Stimulated activated CD8-positive, alpha-beta memory T cell treated with anti-CD3 and anti-CD28 coated beads, Interleukin-4, amount 100 ng/mL, for 4 hours (primary cell): Measurements from ENCODE around the gene SMOC1.
"Not testable (repeated sequence)": the region's sequence is repeated elsewhere in the genome, so short reads cannot be mapped to it uniquely, and the experiment has no call there.

Experiments
- DNase-seq, 2 donors: peaks; one replicate each; pipeline ENCODE4 v3.0.0-alpha.2; 2020; ENCODE audit warnings: low read depth in 2 of 2, low spot score in 1 of 2

SMOC1 gene

DNA sequence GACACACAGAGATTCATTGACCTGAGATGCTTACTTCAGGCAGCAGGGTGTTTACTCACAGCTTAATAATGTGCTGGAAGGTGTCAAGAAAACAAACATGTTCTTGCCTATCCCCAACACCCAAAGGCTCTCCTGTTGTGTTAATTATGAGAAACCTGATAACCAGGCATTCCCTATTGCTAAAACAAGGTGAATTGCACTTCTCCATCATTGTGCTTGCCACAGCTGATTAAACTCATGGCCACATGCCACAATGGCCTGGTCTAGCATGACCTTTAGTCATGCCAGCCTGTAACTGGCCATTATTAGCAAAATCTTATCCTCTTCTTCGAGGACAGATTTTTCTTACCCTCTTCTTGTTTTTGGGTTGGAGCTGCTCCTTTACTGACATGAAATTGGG lies 21.4 kb downstream of the SMOC1 start:
- DNase-seq: no peak

- no peak for DNase-seq
Observed at GRCh38 chr14:69901113-69901951, 22.1 kb downstream of the SMOC1 start.

DNA sequence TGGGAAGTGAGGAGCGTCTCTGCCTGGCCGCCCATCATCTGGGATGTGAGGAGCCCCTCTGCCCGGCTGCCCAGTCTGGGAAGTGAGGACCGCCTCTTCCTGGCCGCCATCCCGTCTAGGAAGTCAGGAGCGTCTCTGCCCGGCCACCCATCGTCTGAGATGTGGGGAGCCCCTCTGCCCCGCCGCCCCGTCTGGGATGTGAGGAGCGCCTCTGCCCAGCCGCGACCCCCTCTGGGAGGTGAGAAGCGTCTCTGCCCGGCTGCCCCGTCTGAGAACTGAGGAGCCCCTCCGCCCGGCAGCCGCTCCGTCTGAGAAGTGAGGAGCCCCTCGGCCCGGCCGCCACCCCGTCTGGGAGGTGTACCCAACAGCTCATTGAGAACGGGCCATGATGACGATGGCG lies 23.8 kb downstream of the SMOC1 start:
- not testable (repeated sequence) for DNase-seq

- DNase-seq: no peak
Observed at GRCh38 chr14:69904246-69904645, 25.0 kb downstream of the SMOC1 start.

GRCh38 chr14:69906201-69906600 lies 27.0 kb downstream of the SMOC1 start:
- no peak for DNase-seq

DNA sequence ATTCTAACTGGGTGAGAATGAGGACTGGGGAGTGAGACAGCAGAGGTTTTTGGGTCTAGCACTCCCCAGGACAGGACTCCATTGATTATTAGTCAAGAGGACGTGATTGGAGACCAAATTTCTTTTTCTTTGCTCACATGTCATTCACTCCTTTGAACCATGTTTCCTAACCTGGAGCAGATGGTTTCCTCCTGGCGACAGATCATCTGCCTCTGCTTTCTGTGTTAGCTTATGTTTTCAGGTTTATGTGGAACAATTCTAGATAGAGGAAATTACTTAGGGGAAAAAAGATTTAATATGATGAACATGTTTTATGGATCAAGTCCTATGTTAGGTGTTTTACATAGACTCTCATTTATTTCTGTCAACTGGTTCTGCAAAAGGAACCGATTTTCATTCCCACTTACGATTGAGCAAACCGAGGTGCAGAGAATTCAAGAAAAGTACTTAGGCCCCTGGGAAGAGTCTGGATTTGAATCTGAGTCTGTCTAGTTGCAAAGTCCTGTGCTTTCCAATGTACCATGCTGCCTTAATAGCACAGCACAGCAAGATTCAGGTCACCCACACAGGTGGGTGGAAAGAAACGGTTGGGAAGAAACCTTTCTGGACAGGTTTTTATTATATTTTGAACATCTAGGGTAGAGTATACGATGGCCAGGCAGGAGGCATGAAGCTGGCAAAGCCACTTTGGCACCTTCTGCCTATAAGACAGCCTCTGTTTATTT lies 30.8 kb downstream of the SMOC1 start:
- DNase-seq: no peak

GRCh38 chr14:69910871-69911270 lies 31.7 kb downstream of the SMOC1 start:
- no peak for DNase-seq

DNA sequence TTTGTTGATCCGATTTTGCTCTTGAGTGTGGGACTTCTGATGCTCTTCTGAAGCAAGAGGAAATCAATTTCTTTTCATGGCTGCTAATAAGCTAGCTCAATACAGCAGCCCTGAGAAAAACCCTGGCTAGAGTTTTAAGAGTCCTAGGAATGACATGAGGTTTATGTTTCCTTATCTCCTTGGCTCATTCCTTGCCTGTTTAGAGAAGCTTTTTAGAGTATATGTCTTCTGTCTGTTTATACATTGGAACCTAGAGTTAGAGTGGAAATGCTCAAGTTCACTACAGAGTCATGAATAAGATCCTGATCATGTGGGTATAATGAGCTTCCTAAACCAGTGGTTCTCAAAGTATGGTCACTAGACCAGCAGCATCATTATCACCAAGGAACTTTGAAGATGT lies 34.5 kb downstream of the SMOC1 start:
- no peak for DNase-seq

GRCh38 chr14:69916396-69916795 lies 37.2 kb downstream of the SMOC1 start:
- DNase-seq: no peak

- DNase-seq: no peak
Observed at GRCh38 chr14:69917287-69917686, 38.1 kb downstream of the SMOC1 start.

- DNase-seq: no peak
Observed at GRCh38 chr14:69919815-69920214, 40.6 kb downstream of the SMOC1 start.

DNA sequence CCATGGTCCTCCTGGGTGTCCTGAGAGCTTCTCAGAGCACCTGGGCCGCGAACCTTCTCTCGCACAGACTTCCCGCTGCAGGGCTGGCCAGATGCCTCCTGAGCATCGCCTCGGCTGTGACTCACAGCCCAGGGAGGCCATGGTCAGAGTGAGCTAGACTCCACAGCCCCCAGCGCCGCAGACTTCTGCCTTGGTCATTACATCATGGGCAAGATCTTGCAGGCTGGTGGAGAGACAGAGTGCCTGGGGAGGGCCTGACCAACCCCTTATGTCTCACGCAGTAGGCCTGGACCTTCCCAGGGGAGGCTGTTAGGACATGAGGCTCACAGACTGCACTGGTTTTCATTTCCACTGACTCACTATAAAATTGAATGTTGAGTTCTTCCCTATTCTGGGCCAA lies 41.8 kb downstream of the SMOC1 start:
- DNase-seq: no peak

- DNase-seq: no peak
Observed at GRCh38 chr14:69922198-69922597, 43.0 kb downstream of the SMOC1 start.

DNA sequence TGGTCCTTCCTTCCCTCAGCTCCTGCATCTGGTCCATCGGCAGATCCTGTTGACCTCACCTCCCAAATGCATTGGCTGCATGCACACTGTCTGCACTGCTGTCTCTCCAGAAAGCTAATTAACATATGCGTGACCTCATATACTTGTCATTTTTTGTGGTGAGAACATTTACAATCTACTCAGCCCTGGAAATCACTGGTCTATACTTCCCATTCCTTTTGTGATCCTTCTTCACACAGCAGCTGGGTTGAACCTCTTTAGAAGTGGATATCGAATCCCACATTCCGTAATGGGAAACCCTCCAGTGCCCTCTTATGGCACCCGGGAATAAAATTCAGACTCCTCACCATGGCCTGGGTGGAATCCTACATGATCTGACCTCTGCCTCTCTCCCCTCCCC lies 45.0 kb downstream of the SMOC1 start:
- DNase-seq: no peak

- no peak for DNase-seq
Observed at GRCh38 chr14:69928111-69928523, 48.9 kb downstream of the SMOC1 start.

DNA sequence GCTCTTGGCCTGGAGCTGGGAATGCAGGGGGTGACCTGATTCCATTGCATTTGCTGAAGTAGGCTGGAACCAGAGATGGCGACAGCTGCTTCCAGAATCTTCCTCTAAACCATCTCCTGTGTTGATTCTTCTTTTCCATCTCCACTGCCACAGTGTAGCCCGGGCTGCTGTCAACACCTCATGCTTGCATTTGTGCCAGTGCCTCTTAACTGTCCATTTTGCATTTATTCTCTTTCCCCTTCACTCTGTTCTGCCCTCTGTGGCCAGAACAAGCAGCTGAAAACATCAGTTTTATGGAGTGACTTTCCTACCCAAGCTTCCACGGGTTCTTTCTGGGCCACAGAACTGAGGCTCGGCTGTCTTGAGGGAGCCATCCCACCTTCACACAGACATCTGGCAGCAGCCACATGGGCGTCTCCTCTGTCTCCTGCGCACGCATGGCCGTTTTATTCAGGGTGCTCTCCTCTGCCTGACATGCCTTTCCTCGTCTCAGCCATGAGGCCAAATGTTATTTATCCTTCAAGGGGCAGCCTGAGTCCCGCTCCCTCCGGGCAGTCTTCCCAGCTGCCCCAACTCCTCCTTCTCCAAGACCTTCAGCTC lies 51.7 kb downstream of the SMOC1 start:
- no peak for DNase-seq

GRCh38 chr14:69931960-69932359 lies 52.7 kb downstream of the SMOC1 start:
- no peak for DNase-seq

DNA sequence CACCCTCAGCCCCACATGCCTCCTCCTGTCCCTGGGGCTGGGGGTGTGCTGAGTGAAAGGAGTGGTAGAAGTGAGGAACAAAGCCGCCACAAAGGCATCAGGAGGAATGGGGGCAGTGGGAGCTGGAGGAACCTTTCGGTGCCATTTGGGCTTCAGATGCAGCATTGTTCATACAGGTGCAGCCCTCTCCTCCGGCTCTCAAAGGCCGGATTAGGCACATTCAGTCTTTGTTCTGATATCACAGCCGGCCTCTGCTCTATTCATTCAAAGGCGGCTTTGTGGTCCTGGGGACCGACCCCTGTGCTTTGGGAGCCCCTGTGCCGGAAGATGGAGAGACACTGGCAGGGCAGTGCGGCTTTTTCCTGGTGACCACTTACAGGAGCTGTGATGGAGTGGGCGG lies 53.2 kb downstream of the SMOC1 start:
- no peak for DNase-seq

DNA sequence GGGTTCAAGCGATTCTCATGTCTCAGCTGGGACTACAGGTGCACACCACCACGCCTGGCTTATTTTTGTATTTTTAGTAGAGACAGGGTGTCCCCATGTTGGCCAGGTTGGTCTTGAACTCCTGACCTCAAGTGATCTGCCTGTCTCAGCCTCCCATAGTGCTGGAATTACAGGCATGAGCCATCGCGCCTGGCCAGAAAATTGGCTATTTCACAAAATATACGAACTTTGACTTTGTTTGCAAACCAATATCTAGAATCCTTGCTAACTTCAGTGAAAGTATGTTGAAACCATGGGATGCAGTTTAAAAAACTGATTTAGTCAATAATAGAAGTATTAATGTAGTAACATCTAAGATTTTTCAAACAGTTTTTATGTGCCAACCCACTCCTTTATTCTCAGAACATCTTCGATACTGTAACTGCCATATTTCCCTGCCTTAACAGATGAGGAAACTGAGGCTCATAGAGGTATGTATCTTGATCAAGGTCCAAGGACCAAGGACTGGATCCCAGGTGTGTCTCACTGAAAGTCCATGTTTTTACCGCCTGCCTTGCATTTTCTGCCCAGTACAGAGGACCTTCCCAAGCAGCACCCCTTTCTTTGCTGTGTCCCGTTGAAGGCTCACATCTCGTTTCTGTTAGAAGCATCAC lies 54.5 kb downstream of the SMOC1 start:
- DNase-seq: no peak

GRCh38 chr14:69937367-69938081 lies 58.3 kb downstream of the SMOC1 start:
- DNase-seq: no peak

DNA sequence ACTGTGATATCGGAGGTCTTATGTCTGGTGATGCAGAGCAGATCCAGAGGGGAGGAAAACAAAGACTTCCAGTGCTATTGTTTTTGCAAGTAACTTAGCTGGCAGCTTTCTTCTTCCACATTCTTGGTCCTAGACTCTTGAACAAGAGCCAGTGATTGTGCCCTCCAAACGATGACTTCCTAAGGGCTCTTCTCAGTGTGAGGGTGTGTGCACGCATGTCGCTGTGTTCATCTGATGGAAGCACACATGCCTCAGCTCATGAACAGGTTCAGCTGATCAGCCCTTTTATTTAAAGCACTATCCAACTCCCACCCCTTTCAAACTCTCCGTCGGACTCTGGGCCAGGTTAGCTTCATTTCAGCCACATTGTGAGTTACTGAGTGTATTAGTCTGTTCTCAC lies 59.5 kb downstream of the SMOC1 start:
- no peak for DNase-seq
